NT2/D1 (cell line): ENCODE results near the gene CLRN3.

Source experiments
- DNase-seq: peaks from one replicate; pipeline ENCODE4 v3.0.0-alpha.2; 2011; ENCODE audit warnings: low read depth, low spot score
- H3K27me3 ChIP-seq: 2 replicates; pipeline ENCODE4 v1.6.0; 2011; ENCODE audit warnings: mild to moderate bottlenecking; ENCODE audit not compliant: insufficient read length, insufficient read depth
- H3K36me3 ChIP-seq: 2 replicates; pipeline ENCODE4 v1.6.1; 2011; ENCODE audit warnings: mild to moderate bottlenecking, low read length, mixed read lengths; ENCODE audit not compliant: insufficient read depth, insufficient read length
- H3K4me1 ChIP-seq: 2 replicates; pipeline ENCODE4 v1.5.1; 2011; ENCODE audit not compliant: insufficient read depth, insufficient read length
- H3K4me3 ChIP-seq: 2 replicates; pipeline ENCODE4 v1.5.1; 2011; ENCODE audit warnings: low read depth; ENCODE audit not compliant: insufficient read length
- H3K9ac ChIP-seq: 2 replicates; pipeline ENCODE4 v1.6.0; 2011; ENCODE audit warnings: low read depth; ENCODE audit not compliant: insufficient read length
- H3K9me3 ChIP-seq: 2 replicates; pipeline ENCODE4 v1.5.1; 2011; ENCODE audit warnings: mild to moderate bottlenecking, low read length; ENCODE audit not compliant: insufficient read depth
- SUZ12 ChIP-seq: IDR thresholded peaks from 2 replicates; pipeline ENCODE4 v1.6.1; 2011; ENCODE audit not compliant: insufficient read length, insufficient read depth; ENCODE audit errors: extremely low read depth
- YY1 ChIP-seq: IDR thresholded peaks from 2 replicates; pipeline ENCODE4 v1.6.1; 2011; ENCODE audit not compliant: insufficient read length, insufficient read depth
- ZNF274 ChIP-seq: IDR thresholded peaks from 2 replicates; pipeline ENCODE4 v1.6.1; 2011; ENCODE audit warnings: mild to moderate bottlenecking, low read depth, low read length

CLRN3 gene

GRCh38 chr10:127892743-127893142 is at the start of gene CLRN3:
CLRN3 (minus strand) TSS chr10:127892941; CDS start chr10:127892784, 157 bp downstream.
- no peaks in the 10 kb centered on the region for H3K9me3 ChIP-seq
- DNase-seq, result no peak

GRCh38 chr10:127940866-127941640 is 48.3 kb upstream of the CLRN3 start:
- Histone ChIP-seq H3K4me3 (no peak overlapping the region), H3K27me3 (no peaks in the 10 kb centered on the region), H3K36me3 (no peaks in the 10 kb centered on the region), H3K4me1 (no peaks in the 10 kb centered on the region), H3K9ac (no peak overlapping the region), H3K9me3 (no peaks in the 10 kb centered on the region)
- no peak for TF ChIP-seq YY1
- no peak for TF ChIP-seq ZNF274
- no peak for TF ChIP-seq SUZ12
- no peak for DNase-seq

More at GRCh38 chr10:127892743-127893142, at the start of gene CLRN3:
- Histone ChIP-seq H3K4me1 (no peaks in the 10 kb centered on the region), H3K27me3 (no peaks in the 10 kb centered on the region), H3K36me3 (no peaks in the 10 kb centered on the region), H3K9ac (no peak within 1 kb of the TSS), H3K4me3 (no peak within 1 kb of the TSS)
- TF ChIP-seq SUZ12 (no peak), ZNF274 (no peak), YY1 (no peak)

GRCh38 chr10:127939786-127940330 is 47.1 kb upstream of the CLRN3 start:
- no peak overlapping the region for H3K9ac ChIP-seq
- no peaks in the 10 kb centered on the region for H3K36me3 ChIP-seq
- no peaks in the 10 kb centered on the region for H3K4me1 ChIP-seq
- no peak overlapping the region for H3K4me3 ChIP-seq
- no peak for DNase-seq
- TF ChIP-seq YY1 (no peak), SUZ12 (no peak)
- no peaks in the 10 kb centered on the region for H3K27me3 ChIP-seq
- H3K9me3 ChIP-seq, result no peaks in the 10 kb centered on the region

- DNase-seq, result no peak
- Histone ChIP-seq H3K27me3 (no peaks in the 10 kb centered on the region), H3K4me3 (no peak overlapping the region), H3K9ac (no peak overlapping the region), H3K4me1 (no peaks in the 10 kb centered on the region), H3K9me3 (no peaks in the 10 kb centered on the region), H3K36me3 (no peaks in the 10 kb centered on the region)
- TF ChIP-seq YY1 (no peak), ZNF274 (no peak), SUZ12 (no peak)
These were observed 45.2 kb upstream of the CLRN3 start for GRCh38 chr10:127937915-127938463.

- TF ChIP-seq ZNF274, result no peak
- no peak for TF ChIP-seq SUZ12
- no peak for TF ChIP-seq YY1
- no peak for DNase-seq
These were observed 44.3 kb upstream of the CLRN3 start for GRCh38 chr10:127937069-127937468.

GRCh38 chr10:127935071-127935561 is 42.4 kb upstream of the CLRN3 start:
- no peak for DNase-seq
- TF ChIP-seq SUZ12 (no peak), ZNF274 (no peak), YY1 (no peak)
- H3K27me3 ChIP-seq, result no peaks in the 10 kb centered on the region
- no peaks in the 10 kb centered on the region for H3K9me3 ChIP-seq
- H3K9ac ChIP-seq, result no peak overlapping the region
- H3K4me3 ChIP-seq, result no peak overlapping the region
- H3K36me3 ChIP-seq, result no peaks in the 10 kb centered on the region
- H3K4me1 ChIP-seq, result no peaks in the 10 kb centered on the region

More at GRCh38 chr10:127937069-127937468, 44.3 kb upstream of the CLRN3 start:
- Histone ChIP-seq H3K9me3 (no peaks in the 10 kb centered on the region), H3K9ac (no peak overlapping the region), H3K4me3 (no peak overlapping the region), H3K36me3 (no peaks in the 10 kb centered on the region), H3K27me3 (no peaks in the 10 kb centered on the region), H3K4me1 (no peaks in the 10 kb centered on the region)

GRCh38 chr10:127934383-127934782 is 41.6 kb upstream of the CLRN3 start:
- Histone ChIP-seq H3K36me3 (no peaks in the 10 kb centered on the region), H3K9me3 (no peaks in the 10 kb centered on the region), H3K4me1 (no peaks in the 10 kb centered on the region), H3K9ac (no peak overlapping the region), H3K4me3 (no peak overlapping the region), H3K27me3 (no peaks in the 10 kb centered on the region)
- TF ChIP-seq SUZ12 (no peak), YY1 (no peak), ZNF274 (no peak)
- DNase-seq, result no peak
